ENCODE measurements around the gene ENDOU.

Gene ENDOU

DNA sequence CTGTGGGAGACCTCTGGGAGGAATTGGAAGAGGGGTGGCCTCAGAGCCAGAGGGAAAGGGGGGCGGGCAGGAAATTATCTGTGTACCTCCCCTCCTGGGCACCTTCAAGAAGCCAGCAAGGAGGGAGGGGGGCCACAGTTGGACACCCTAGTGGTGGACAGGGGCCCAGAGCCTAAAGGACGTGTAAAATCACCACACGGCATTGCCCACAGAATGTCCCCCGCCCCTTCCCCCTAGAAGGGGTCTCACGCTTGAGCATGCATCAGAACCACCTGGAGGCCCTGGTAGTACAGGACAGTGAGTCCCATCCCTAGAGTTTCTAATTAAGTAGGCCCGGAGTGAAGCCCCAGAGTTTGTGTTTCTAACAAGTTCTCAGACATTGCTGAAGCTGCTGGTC lies 8.2 kb downstream of the ENDOU start:
- TF ChIP-seq ESRRG (CRISPR knock-in tag; IDR thresholded peaks at IDR 0.05) = no peak
- TF ChIP-seq, protein P1, sequence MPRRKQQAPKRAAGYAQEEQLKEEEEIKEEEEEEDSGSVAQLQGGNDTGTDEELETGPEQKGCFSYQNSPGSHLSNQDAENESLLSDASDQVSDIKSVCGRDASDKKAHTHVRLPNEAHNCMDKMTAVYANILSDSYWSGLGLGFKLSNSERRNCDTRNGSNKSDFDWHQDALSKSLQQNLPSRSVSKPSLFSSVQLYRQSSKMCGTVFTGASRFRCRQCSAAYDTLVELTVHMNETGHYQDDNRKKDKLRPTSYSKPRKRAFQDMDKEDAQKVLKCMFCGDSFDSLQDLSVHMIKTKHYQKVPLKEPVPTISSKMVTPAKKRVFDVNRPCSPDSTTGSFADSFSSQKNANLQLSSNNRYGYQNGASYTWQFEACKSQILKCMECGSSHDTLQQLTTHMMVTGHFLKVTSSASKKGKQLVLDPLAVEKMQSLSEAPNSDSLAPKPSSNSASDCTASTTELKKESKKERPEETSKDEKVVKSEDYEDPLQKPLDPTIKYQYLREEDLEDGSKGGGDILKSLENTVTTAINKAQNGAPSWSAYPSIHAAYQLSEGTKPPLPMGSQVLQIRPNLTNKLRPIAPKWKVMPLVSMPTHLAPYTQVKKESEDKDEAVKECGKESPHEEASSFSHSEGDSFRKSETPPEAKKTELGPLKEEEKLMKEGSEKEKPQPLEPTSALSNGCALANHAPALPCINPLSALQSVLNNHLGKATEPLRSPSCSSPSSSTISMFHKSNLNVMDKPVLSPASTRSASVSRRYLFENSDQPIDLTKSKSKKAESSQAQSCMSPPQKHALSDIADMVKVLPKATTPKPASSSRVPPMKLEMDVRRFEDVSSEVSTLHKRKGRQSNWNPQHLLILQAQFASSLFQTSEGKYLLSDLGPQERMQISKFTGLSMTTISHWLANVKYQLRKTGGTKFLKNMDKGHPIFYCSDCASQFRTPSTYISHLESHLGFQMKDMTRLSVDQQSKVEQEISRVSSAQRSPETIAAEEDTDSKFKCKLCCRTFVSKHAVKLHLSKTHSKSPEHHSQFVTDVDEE (CRISPR knock-in tag; IDR thresholded peaks at IDR 0.05) = no peak
- TF ChIP-seq PPARA (CRISPR knock-in tag; IDR thresholded peaks at IDR 0.05; ENCODE audit: borderline replicate concordance) = no peak
- TF ChIP-seq, protein P2, sequence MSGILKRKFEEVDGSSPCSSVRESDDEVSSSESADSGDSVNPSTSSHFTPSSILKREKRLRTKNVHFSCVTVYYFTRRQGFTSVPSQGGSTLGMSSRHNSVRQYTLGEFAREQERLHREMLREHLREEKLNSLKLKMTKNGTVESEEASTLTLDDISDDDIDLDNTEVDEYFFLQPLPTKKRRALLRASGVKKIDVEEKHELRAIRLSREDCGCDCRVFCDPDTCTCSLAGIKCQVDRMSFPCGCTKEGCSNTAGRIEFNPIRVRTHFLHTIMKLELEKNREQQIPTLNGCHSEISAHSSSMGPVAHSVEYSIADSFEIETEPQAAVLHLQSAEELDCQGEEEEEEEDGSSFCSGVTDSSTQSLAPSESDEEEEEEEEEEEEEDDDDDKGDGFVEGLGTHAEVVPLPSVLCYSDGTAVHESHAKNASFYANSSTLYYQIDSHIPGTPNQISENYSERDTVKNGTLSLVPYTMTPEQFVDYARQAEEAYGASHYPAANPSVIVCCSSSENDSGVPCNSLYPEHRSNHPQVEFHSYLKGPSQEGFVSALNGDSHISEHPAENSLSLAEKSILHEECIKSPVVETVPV (CRISPR knock-in tag; IDR thresholded peaks at IDR 0.05) = no peak
- no peak for TF ChIP-seq ZFP3 (CRISPR knock-in tag; IDR thresholded peaks at IDR 0.05)
- no peak for TF ChIP-seq ZNF565 (CRISPR knock-in tag; conservative IDR thresholded peaks at IDR 0.05; ENCODE audit: low read depth)
- no peak for TF ChIP-seq CSDC2 (CRISPR knock-in tag; IDR thresholded peaks at IDR 0.05)
- TF ChIP-seq ZFP30 (CRISPR knock-in tag; IDR thresholded peaks at IDR 0.05) = no peak
- no peak for ATAC-seq

DNA sequence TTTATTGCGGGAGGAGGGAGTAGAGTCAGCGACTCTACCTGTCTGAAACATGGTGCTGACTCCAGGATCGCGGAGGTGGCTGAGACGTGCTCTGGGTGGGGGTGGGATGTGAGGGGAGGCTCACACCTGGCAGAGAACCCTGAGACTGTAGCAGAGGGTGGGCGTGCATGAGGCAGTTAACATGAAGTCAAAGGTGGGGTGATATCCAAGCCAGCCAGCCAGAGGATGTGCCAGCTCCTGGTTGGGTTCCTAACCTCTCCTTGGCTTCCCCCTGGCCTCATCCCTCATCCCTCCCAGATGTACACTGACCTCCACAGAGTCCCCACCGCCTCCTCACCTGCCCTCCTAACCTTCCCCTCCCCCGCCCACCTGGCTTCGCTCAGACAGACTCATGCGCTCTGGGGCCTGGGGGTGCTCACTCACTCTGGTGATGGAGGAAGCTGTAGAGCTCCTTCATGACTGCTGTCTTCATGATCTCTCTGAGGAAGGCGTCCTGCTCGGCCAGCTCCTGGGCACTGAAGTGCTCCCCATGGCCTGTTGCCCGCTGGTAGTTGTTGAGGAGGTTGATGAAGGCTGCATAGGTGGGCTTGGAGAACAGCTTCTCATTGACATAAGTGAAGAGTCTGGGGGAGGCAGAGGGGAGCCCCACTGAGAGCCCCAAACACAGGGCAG lies 9.3 kb downstream of the ENDOU start:
- no peak for ATAC-seq

DNA sequence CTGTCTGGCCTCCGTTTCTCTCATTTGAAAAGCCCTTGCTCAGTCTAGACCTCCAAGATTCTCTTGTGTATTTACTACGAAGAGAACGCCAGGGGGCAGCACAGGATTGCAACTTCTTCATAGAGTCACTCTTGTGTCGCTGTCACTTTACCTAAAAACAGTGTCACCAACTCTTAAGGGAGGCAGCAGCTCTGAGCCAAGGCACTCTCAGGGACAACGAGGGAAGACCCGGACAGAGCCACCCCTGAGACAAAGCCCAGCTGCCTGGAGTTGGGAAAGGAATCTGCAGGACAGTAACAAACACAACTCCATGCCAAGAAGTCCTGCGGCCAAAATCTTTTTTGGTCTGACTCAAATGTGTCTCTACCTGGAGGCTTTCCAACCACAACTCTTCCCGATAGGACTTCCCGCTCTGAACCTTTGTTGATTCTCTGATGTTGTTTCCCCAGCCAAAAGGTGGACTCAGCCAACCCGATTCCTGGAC lies 9.9 kb downstream of the ENDOU start:
- ATAC-seq = peak; percentile 83
- TF ChIP-seq ZNF565 (CRISPR knock-in tag; conservative IDR thresholded peaks at IDR 0.05; ENCODE audit: low read depth) = no peak
- TF ChIP-seq RARB (CRISPR knock-in tag; IDR thresholded peaks at IDR 0.05) = no peak
- TF ChIP-seq ARNTL (CRISPR knock-in tag; IDR thresholded peaks at IDR 0.05; ENCODE audit: borderline replicate concordance, low read depth) = no peak
- TF ChIP-seq BACH2 (CRISPR knock-in tag; IDR thresholded peaks at IDR 0.05; ENCODE audit: borderline replicate concordance) = no peak
- TF ChIP-seq ZFP30 (CRISPR knock-in tag; IDR thresholded peaks at IDR 0.05) = no peak
- TF ChIP-seq, protein P3, sequence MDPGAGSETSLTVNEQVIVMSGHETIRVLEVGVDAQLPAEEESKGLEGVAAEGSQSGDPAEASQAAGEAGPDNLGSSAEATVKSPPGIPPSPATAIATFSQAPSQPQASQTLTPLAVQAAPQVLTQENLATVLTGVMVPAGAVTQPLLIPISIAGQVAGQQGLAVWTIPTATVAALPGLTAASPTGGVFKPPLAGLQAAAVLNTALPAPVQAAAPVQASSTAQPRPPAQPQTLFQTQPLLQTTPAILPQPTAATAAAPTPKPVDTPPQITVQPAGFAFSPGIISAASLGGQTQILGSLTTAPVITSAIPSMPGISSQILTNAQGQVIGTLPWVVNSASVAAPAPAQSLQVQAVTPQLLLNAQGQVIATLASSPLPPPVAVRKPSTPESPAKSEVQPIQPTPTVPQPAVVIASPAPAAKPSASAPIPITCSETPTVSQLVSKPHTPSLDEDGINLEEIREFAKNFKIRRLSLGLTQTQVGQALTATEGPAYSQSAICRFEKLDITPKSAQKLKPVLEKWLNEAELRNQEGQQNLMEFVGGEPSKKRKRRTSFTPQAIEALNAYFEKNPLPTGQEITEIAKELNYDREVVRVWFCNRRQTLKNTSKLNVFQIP (CRISPR knock-in tag; IDR thresholded peaks at IDR 0.05; ENCODE audit: borderline replicate concordance, low read depth) = no peak
- TF ChIP-seq, protein P4, sequence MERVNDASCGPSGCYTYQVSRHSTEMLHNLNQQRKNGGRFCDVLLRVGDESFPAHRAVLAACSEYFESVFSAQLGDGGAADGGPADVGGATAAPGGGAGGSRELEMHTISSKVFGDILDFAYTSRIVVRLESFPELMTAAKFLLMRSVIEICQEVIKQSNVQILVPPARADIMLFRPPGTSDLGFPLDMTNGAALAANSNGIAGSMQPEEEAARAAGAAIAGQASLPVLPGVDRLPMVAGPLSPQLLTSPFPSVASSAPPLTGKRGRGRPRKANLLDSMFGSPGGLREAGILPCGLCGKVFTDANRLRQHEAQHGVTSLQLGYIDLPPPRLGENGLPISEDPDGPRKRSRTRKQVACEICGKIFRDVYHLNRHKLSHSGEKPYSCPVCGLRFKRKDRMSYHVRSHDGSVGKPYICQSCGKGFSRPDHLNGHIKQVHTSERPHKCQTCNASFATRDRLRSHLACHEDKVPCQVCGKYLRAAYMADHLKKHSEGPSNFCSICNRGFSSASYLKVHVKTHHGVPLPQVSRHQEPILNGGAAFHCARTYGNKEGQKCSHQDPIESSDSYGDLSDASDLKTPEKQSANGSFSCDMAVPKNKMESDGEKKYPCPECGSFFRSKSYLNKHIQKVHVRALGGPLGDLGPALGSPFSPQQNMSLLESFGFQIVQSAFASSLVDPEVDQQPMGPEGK (CRISPR knock-in tag; IDR thresholded peaks at IDR 0.05; ENCODE audit: borderline replicate concordance) = no peak
- TF ChIP-seq OSR1 (CRISPR knock-in tag; IDR thresholded peaks at IDR 0.05) = no peak
- TF ChIP-seq CSDC2 (CRISPR knock-in tag; IDR thresholded peaks at IDR 0.05) = no peak

More for the DNA sequence above, 9.3 kb downstream of the ENDOU start:
- TF ChIP-seq ISL1 (CRISPR knock-in tag; IDR thresholded peaks at IDR 0.05) = no peak
- TF ChIP-seq ZNF70 (CRISPR knock-in tag; IDR thresholded peaks at IDR 0.05) = no peak
- TF ChIP-seq SNAI2 (CRISPR knock-in tag; IDR thresholded peaks at IDR 0.05) = no peak
- no peak for TF ChIP-seq OSR1 (CRISPR knock-in tag; IDR thresholded peaks at IDR 0.05)
- TF ChIP-seq RARB (CRISPR knock-in tag; IDR thresholded peaks at IDR 0.05) = no peak
- TF ChIP-seq ZNF565 (CRISPR knock-in tag; conservative IDR thresholded peaks at IDR 0.05; ENCODE audit: low read depth) = no peak
- TF ChIP-seq ZFP3 (CRISPR knock-in tag; IDR thresholded peaks at IDR 0.05) = no peak
- TF ChIP-seq, protein P4 (CRISPR knock-in tag; IDR thresholded peaks at IDR 0.05; ENCODE audit: borderline replicate concordance) = no peak
- no peak for TF ChIP-seq BACH2 (CRISPR knock-in tag; IDR thresholded peaks at IDR 0.05; ENCODE audit: borderline replicate concordance)
- TF ChIP-seq ZFP30 (CRISPR knock-in tag; IDR thresholded peaks at IDR 0.05) = no peak
- TF ChIP-seq ESRRG (CRISPR knock-in tag; IDR thresholded peaks at IDR 0.05) = no peak
- TF ChIP-seq TCF4 (CRISPR knock-in tag; IDR thresholded peaks at IDR 0.05; ENCODE audit: borderline replicate concordance) = no peak
- TF ChIP-seq, protein P1 (CRISPR knock-in tag; IDR thresholded peaks at IDR 0.05) = no peak
- no peak for TF ChIP-seq ZNF8 (CRISPR knock-in tag; IDR thresholded peaks at IDR 0.05)
- TF ChIP-seq, protein P3 (CRISPR knock-in tag; IDR thresholded peaks at IDR 0.05; ENCODE audit: borderline replicate concordance, low read depth) = no peak

All from SK-N-SH treated with all-trans-retinoic acid at 6 μM for 48 hours (cell line).